HG03097 (cell line): ENCODE results near the gene LRP2.

Source experiments
- ATAC-seq: cut with Tn5 transposase; IDR thresholded peaks from one replicate; pipeline ENCODE4 v1.9.1; 2021; ENCODE audit not compliant: unreplicated experiment, low FRiP score

Gene LRP2

DNA sequence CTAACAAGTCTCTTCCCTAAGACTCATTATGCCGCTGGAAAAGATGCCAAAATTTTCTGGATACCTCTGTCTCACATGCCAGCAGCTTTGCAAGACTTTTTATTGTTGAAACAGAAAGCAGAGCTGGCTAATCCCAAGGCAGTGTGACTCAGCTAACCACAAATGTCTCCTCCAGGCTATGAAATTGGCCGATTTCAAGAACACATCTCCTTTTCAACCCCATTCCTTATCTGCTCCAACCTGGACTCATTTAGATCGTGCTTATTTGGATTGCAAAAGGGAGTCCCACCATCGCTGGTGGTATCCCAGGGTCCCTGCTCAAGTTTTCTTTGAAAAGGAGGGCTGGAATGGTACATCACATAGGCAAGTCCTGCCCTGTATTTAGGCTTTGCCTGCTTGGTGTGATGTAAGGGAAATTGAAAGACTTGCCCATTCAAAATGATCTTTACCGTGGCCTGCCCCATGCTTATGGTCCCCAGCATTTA, 266.7 kb downstream of the LRP2 start:
- no peak for ATAC-seq

GRCh38 chr2:169094676-169095075, 267.7 kb downstream of the LRP2 start:
- ATAC-seq, result no peak

- ATAC-seq, result no peak
These were observed 268.8 kb downstream of the LRP2 start for GRCh38 chr2:169093535-169093934.

- no peak for ATAC-seq
These were observed 270.4 kb downstream of the LRP2 start for GRCh38 chr2:169091761-169092519.

DNA sequence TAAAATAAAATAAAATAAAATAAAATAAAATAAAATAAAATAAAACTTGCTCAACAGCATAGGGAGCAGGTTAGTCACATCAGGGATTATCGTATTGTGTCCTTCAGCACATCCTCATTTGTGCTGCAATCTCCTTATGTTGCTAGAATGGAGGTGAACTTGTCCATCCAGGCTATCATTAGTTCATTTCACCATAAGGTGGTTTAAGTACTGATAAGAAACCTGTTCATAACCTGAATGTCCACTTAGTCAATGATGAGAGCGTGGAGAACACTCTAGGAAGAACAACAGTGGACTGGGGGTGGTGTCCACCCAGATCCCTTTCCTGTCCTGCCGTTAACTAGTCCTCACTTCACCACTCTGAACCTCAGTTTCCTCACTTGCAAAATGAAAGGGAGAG, 271.1 kb downstream of the LRP2 start:
- no peak for ATAC-seq

DNA sequence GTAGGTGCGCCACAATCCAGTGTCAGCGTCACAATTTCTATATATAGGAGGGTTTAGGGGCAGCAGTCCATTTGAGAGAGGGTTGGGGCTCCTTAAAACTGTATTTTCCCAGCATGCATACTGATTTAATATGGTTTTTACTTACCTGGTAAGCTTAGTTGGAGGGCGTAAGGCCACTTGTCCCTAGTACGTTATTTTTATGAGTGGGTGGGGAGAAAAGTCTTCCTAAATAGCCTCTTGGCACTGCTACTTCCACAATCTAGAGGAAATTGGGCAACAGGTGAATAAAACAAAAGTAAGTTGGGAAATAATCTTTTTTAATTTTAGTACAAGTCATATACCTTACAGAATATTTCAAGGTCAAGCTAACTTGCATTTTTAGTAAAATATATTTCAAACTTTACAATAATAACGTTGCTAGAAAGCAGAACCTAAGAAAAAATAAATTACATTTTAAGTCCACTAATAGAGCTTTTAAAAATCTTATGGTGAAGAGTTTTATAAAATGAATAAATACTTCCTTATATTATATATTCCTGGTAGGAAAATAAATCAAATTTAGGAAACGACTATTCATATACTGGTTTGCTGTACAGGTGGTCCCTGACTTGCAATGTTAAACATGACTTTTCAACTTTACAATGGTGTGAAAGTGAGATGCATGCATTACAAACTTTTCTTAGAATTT, 272.1 kb downstream of the LRP2 start:
- no peak for ATAC-seq

DNA sequence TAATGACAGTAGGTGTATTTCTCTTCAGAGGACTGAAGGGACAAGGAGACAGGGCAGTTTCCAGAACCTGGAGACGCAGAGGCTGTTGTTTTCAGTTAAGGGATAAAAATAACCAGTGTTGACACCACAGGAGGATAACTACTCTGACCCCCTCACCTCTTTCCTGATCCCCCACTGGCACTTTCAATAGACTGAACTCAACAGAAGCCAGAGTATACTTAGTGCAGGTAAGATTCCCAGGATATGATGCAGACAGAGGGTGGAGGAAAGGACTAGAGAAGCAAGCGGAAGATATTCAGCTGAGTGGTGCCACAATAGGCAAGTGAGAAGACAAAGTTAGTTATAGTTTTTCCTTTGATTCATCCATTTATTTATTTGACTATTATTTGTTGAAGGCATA, 273.2 kb downstream of the LRP2 start:
- no peak for ATAC-seq

DNA sequence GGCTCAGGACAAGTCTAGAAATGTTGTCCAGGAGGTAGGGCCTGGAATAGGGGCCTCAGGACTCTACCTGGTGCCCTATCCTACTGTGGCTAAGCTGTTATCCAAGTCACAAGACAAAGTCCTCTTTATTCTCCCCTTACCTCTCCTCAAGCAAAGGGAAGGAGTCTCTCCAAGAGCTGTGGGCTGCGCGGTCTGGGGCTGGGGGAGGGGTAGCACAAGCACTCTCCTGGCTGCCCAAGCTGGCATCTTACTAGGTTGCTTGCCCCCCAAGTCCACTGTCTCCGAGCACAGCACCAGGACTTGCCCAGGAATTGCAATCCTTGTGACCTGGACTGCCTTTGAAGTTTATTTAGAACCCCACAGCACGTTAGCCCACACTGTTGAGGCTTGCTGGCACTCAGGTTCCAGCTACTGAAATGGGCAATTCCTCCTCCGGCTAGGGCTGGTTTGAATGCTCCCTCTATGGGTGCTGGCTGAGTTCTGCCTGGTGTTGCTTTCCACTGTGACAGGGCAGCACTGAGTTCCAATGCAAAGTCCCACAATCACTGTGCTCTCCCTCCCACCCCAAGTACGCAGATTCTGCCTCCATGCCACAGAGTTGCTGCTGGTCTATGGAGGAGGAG, 274.5 kb downstream of the LRP2 start:
- ATAC-seq, result no peak

DNA sequence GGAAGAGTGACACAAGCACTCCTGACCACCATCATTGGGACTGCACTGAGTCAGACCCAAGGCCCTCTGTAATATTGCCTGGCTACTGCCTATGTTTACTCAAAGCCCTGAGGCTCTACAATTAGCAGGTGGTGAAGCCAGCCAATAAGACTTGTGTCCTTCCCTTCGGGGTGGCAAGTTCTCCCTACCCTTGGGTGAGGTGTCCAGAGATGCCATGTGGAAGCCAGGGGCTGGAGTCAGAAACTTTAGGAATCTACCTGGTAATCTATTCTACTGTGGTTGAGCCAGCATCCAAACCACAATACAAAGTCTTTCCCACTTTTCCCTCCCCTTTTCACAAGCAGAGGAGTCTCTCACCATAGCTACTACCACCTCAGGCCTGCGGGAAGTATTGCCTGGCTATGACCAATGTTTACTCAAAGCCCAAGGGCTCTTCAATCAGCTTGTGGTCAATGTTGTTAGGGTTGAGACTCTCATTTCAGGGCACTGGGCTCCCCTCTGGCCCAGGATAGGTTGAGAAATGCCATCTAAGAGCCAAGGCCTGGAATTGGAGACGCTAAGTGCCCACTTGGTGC, 275.4 kb downstream of the LRP2 start:
- no peak for ATAC-seq

- no peak for ATAC-seq
These were observed 279.3 kb downstream of the LRP2 start for GRCh38 chr2:169082995-169083394.

GRCh38 chr2:169081551-169081950, 280.8 kb downstream of the LRP2 start:
- no peak for ATAC-seq

DNA sequence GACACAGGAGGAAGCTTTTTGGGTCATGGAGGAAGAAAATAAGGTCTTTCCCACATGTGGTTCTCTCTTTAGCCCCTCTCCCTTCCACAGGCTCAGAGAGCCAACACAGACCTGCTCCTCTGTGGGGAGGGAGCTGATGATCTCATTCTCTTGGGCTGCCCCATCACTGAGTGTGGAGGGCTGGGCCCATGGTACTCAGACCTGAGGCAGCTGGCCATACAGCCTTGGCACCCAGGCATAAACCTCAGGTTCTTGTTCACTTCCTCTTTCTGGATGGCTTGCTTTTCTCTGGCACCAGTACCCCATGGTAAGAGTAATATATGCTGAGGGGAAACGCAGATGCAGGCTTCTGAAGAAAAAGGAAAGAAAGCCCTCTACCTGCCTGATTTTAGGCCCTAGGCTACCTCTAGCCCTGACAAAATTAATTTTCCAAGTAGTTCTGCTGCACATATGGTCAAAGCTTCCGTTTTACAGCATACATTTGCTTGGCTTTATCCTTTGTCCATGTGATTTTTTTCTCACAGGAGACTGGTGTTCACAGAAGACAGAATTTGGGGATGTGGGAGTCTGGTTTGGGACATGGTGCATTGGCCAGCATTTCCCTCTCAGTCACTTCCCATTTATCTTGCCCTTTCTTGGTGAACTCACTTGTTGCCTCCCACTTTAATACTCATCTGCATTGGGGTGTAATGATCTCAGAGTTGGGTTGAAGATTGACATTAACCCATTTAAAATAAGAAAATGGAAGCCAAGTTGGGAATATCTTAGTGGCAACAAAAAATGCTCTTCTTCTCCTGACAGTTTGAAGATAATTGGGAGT, 281.9 kb downstream of the LRP2 start:
- peak; percentile 93 for ATAC-seq

- no peak for ATAC-seq
These were observed 284.6 kb downstream of the LRP2 start for GRCh38 chr2:169077674-169078240.
